WTC11 (cell line): ENCODE measurements around the gene YIF1B.

Experiments
- ARID4B ChIP-seq: sonication (generic); formaldehyde crosslinking; IDR thresholded peaks from 2 replicates; pipeline ENCODE4 v1.8.0; 2023; ENCODE audit warnings: missing genetic modification reagents, mild to moderate bottlenecking, borderline replicate concordance
- CREB1 ChIP-seq: sonication (generic); formaldehyde crosslinking; IDR thresholded peaks from 2 replicates; pipeline ENCODE4 v1.8.0; 2023; ENCODE audit warnings: mild to moderate bottlenecking, missing genetic modification reagents
- CTCF ChIP-seq: fragments of 200-600 bp; IDR thresholded peaks from 2 replicates; pipeline ENCODE4 v1.8.0; 2022; ENCODE audit warnings: antibody characterized with exemption
- E2F1 ChIP-seq: sonication (generic); formaldehyde crosslinking; IDR thresholded peaks from 2 replicates; pipeline ENCODE4 v1.8.0; 2022; ENCODE audit warnings: mild to moderate bottlenecking, missing genetic modification reagents
- ESRRA ChIP-seq: sonication (generic); formaldehyde crosslinking; IDR thresholded peaks from 2 replicates; pipeline ENCODE4 v1.8.1; 2022; ENCODE audit warnings: mild to moderate bottlenecking, missing genetic modification reagents, borderline replicate concordance
- KAT7 ChIP-seq: sonication (generic); formaldehyde crosslinking; IDR thresholded peaks from 2 replicates; pipeline ENCODE4 v1.8.1; 2023; ENCODE audit warnings: missing genetic modification reagents, mild to moderate bottlenecking, borderline replicate concordance
- PRDM15 ChIP-seq: sonication (generic); formaldehyde crosslinking; IDR thresholded peaks from 2 replicates; pipeline ENCODE4 v1.8.0; 2022; ENCODE audit warnings: missing genetic modification reagents
- SMAD4 ChIP-seq: sonication (generic); formaldehyde crosslinking; IDR thresholded peaks from 2 replicates; pipeline ENCODE4 v1.8.0; 2022; ENCODE audit warnings: mild to moderate bottlenecking, missing genetic modification reagents
- SOX15 ChIP-seq: fragments of 250-450 bp; sonication (Bioruptor Pico); IDR thresholded peaks from 2 replicates; pipeline ENCODE4 v1.9.0; 2021; ENCODE audit warnings: mild to moderate bottlenecking
- SP1 ChIP-seq: sonication (generic); formaldehyde crosslinking; conservative IDR thresholded peaks from 2 replicates; pipeline ENCODE4 v1.8.1; 2022; ENCODE audit warnings: missing genetic modification reagents
- STAT6 ChIP-seq: sonication (generic); formaldehyde crosslinking; conservative IDR thresholded peaks from 2 replicates; pipeline ENCODE4 v1.8.1; 2023; ENCODE audit warnings: mild to moderate bottlenecking, low read depth, missing genetic modification reagents, moderate library complexity

GRCh38 chr19:38290631-38291147 is 25.1 kb downstream of the YIF1B start:
- no peak for TF ChIP-seq SP1 (CRISPR knock-in tag)
- no peak for TF ChIP-seq KAT7 (CRISPR knock-in tag)
- no peak for TF ChIP-seq PRDM15 (CRISPR knock-in tag)
- no peak for TF ChIP-seq CTCF
- TF ChIP-seq ESRRA: no peak
- TF ChIP-seq CREB1 (CRISPR knock-in tag): no peak
- TF ChIP-seq SMAD4: no peak
- no peak for TF ChIP-seq E2F1 (CRISPR knock-in tag)
- no peak for TF ChIP-seq STAT6 (CRISPR knock-in tag)
- TF ChIP-seq SOX15 (CRISPR knock-in tag): no peak
- TF ChIP-seq ARID4B: no peak
